Activated naive CD8-positive, alpha-beta T cell treated with anti-CD3 and anti-CD28 coated beads, Interleukin-2, amount 50 U/mL, for 24 hours (primary cell): ENCODE results near the gene TALDO1.
A peak's percentile ranks its signal among the peaks of the same experiment; 100 is the strongest.

Experiments used
- ATAC-seq: fragments of 150-1000 bp; cut with Tn5 transposase; one replicate; pipeline ENCODE4 v1.10.0; 2021
- DNase-seq: peaks from one replicate; pipeline ENCODE4 v3.0.0; 2021
- H3K27ac Mint-ChIP-seq: one replicate; pipeline ENCODE4 v1.8.0; 2021; ENCODE audit warnings: mild to moderate bottlenecking, mixed read lengths
- H3K27me3 Mint-ChIP-seq: one replicate; pipeline ENCODE4 v1.8.0; 2021; ENCODE audit warnings: mixed read lengths
- H3K36me3 Mint-ChIP-seq: one replicate; pipeline ENCODE4 v1.8.0; 2021; ENCODE audit warnings: low read depth, mixed read lengths
- H3K4me1 Mint-ChIP-seq: one replicate; pipeline ENCODE4 v1.8.0; 2021; ENCODE audit warnings: mixed read lengths
- H3K4me3 Mint-ChIP-seq: one replicate; pipeline ENCODE4 v1.8.0; 2021; ENCODE audit warnings: mild to moderate bottlenecking, moderate library complexity, mixed read lengths
- H3K9me3 Mint-ChIP-seq: one replicate; pipeline ENCODE4 v1.8.0; 2021; ENCODE audit warnings: mixed read lengths

TALDO1 gene

DNA sequence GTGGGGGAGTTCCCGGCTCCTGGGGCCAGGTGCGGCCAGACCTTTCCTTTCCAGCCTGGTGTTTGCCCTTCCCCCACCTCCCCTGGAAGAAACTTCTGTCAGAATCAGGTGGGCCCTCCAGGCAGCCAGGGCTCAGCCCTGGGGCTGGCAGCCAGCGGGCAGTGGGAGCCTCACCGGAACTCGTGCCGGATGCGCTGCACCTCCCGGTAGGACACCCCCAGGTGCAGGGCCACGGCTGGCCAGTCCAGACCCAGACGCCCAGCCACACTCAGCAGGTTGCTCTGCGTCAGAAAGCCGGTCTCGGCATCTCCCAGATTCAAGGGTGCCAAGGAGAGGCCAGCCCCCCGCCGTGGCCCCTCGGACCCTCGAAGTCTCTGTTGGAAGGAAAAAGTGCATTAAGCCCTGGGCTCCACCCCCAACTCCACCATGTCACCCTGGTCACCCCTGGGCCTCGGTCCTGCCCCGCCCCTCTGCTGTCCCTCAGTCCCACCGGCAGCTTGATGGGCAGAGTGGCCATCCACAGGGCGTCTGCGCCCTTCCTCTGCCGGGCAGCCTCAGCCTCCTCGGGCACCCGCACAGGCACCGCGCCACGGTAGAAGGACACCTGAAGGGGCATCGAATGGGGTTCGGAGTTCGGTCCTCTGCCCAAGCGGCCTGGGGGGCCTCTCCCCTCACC, 52.5 kb downstream of the TALDO1 start:
- no peak for DNase-seq
- no peak overlapping the region for H3K4me3 Mint-ChIP-seq
- ATAC-seq: no peak

DNA sequence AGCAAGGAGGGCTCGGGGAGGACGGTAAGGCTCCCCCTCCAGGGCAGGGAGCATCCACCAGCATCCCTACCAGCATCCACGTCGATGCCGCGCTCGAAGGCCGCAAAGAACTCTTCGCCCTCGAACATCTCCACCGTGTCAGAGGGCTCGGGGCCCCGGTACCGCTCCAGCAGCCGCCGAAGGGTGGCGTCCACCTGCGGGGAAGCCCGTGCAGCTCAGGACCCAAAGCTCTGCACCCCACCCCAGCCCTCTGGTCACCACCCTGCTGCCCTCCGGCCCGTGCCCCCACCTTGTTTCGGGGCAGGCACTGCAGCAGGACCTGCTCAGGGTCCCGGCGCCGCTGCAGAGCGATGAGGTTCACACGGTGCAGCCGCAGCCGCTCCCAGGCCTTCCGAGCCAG, 53.2 kb downstream of the TALDO1 start:
- Mint-ChIP-seq H3K4me1 (peaks cover 10% of the 10 kb centered on the region), H3K27ac (no peak overlapping the region), H3K36me3 (peaks cover 2% of the 10 kb centered on the region), H3K9me3 (no peaks in the 10 kb centered on the region), H3K27me3 (no peaks in the 10 kb centered on the region), H3K4me3 (no peak overlapping the region)
- ATAC-seq: no peak
- no peak for DNase-seq

More for the DNA sequence above, 52.5 kb downstream of the TALDO1 start:
- peaks cover 2% of the 10 kb centered on the region for H3K36me3 Mint-ChIP-seq
- no peak overlapping the region for H3K27ac Mint-ChIP-seq
- peaks cover 9% of the 10 kb centered on the region for H3K4me1 Mint-ChIP-seq
- H3K9me3 Mint-ChIP-seq: no peaks in the 10 kb centered on the region
- H3K27me3 Mint-ChIP-seq: no peaks in the 10 kb centered on the region

DNA sequence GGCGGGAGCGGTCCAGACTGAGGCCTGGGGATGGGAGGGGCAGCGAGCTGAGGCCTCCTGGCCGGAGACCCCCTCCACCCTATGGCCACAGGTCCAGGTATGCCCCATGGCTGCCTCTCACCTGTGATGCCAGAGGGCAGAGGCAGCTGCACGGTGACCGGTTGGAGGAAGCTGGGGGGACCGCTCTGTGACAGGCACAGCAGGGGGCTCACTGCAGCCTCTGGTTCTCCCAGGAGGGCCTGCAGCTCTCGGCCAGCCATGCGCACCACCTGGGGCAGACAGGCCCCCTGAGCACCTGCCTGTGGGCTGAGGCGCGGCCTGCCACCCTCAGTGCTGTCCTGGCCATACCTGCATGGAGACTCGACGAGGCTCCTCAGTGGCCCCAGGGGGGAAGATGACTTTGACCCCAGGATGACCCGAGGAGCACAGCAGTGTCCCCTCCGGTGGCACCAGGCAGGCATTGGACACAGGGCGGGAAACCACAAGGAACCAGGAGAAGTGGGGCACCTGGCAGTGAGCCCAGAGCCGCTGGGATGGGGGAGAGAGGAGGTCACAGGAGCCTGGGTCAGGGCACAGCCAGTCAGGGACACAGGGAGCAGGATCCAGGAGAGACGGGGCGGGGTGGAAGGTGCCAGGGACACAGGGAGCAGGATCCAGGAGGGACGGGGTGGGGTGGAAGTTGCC, 54.0 kb downstream of the TALDO1 start:
- H3K36me3 Mint-ChIP-seq: no peaks in the 10 kb centered on the region
- DNase-seq (no peak), ATAC-seq (no peak)
- H3K27ac Mint-ChIP-seq: no peak overlapping the region
- no peak overlapping the region for H3K4me3 Mint-ChIP-seq
- H3K9me3 Mint-ChIP-seq: no peaks in the 10 kb centered on the region
- peaks cover 11% of the 10 kb centered on the region for H3K4me1 Mint-ChIP-seq
- no peaks in the 10 kb centered on the region for H3K27me3 Mint-ChIP-seq

DNA sequence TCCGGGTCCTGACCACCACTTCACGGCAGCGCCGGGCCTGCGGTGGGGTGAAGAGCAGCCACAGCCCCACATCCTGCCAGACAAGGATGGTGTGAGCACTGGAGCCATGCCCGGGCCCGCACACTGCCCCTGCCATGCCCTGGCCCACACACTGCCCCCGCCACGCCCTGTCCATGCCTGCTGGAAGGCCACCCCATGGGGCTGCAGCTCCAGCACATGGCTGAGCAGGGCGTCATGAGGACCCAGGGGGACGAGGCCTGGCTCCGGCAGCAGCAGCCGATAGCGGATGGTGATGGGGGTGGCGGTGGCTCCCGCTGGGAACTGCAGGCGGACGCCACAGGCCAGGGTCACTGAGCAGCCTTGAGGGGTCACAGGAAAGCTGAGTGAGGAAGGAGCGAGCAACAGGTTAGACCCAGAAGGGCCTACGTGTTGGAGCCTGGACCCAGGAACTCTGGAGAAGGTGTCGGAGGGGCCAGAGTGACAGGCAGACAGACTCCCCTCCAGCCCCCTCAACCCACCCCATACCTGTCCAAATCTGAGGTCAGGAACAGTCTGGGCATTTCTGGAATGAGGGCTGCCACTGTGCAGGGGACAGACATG, 54.9 kb downstream of the TALDO1 start:
- ATAC-seq (no peak), DNase-seq (no peak)
- Mint-ChIP-seq H3K36me3 (no peaks in the 10 kb centered on the region), H3K27ac (no peak overlapping the region), H3K9me3 (no peaks in the 10 kb centered on the region), H3K27me3 (no peaks in the 10 kb centered on the region), H3K4me3 (no peak overlapping the region), H3K4me1 (peaks cover 7% of the 10 kb centered on the region)

DNA sequence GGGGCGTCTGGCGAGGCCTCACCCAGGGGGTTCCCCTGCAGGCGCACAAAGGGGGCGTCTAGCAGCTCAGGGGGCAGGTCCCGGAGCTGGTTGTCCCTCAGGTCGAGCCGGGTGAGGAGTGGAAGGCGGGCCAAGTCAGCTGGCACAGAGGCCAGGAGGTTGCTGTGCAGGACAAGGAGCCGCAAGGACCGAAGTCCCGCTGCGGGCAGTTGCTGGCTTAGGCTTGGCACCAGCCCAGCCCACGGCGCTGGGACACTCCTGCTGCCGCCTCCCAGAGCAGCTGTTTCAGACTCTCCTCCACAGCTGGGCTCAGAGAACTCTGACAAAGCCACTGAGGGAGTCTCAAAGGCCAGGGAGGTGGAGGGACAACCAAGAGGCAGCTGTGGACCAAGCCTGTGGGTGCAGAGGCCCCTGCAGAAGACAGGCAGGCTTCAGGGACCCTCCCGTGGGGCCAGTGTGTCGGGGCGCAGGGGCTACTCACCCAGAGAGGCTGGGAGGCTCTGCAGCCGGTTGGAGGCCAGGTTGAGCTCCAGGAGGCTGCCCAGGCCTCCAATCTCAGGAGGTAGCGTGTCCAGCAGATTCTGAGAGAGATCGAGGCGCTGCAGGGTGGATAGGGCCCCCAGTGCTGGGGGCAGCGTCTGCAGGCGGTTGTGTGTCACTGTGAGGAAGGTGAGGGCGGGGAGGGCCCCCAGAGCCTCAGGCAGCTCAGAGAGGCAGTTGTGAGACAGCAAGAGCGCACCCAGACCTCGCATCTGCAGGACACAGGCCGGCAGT, 55.6 kb downstream of the TALDO1 start:
- no peak for ATAC-seq
- no peaks in the 10 kb centered on the region for H3K9me3 Mint-ChIP-seq
- H3K27ac Mint-ChIP-seq: no peak overlapping the region
- H3K4me1 Mint-ChIP-seq: peaks cover 9% of the 10 kb centered on the region
- no peaks in the 10 kb centered on the region for H3K27me3 Mint-ChIP-seq
- H3K4me3 Mint-ChIP-seq: peak overlapping the region; percentile 43
- no peaks in the 10 kb centered on the region for H3K36me3 Mint-ChIP-seq
- DNase-seq: no peak

DNA sequence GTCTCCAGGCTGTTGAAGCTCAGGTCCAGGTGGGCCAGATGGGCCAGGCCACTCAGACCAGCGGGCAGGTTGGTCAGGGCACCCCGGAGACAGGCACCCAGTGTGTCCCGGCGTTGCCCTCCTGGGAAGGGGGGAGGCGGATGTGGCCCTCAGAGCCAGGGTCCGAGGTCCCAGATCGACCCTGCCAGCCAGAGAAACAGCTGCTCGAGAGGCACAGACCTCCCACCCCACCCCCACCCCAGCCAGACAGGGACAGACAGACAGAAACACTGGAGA, 56.1 kb downstream of the TALDO1 start:
- H3K9me3 Mint-ChIP-seq: no peaks in the 10 kb centered on the region

DNA sequence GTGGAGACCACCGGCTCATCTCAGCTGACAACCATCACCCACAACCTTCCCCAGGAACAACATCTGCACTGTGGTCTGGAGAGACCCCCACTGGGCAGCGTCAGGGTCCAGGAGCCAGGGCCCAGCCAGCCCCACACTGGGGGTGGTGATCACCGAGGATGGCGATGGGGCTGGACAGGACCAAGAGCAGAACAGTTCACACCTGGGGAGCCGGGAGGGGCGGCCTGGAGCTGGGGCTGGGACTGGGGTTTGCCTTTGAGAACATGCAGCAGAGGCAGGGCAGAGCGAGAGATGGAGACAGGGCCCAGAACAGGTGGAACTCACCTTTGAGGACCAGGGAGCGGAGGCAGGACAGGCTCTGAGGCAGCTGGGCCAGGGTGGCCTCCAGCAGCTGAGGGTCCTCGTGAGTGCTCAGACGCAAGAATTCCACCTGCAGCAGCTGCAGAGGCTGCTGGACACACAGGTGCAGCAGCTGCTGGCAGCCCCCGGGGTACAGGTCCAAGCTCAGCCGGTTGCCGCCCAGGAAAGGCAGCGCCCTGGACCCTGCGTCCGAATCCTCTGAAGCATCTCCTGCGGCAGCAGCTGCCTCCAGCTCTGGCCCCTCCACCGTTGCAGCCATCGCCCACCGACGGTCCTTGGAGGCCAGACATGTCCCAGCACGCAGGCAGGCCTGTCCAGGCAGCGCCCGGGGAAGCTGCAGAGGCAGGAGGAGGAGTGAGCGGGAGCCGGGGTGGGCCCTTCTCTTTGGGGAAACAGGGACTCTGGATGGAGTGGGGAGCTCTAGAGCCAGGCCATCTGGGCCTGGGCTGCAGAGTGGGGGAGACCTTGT, 56.7 kb downstream of the TALDO1 start:
- no peaks in the 10 kb centered on the region for H3K9me3 Mint-ChIP-seq
- H3K27ac Mint-ChIP-seq: peak overlapping the region; percentile 39
- peaks cover 1% of the 10 kb centered on the region for H3K36me3 Mint-ChIP-seq
- peaks cover 19% of the 10 kb centered on the region for H3K4me1 Mint-ChIP-seq
- DNase-seq (no peak), ATAC-seq (no peak)
- peak overlapping the region; percentile 77 for H3K4me3 Mint-ChIP-seq
- H3K27me3 Mint-ChIP-seq: no peaks in the 10 kb centered on the region

More for the DNA sequence above, 56.1 kb downstream of the TALDO1 start:
- peak overlapping the region; percentile 45 for H3K4me3 Mint-ChIP-seq
- H3K27ac Mint-ChIP-seq: no peak overlapping the region
- DNase-seq: no peak
- H3K36me3 Mint-ChIP-seq: no peaks in the 10 kb centered on the region
- H3K4me1 Mint-ChIP-seq: peaks cover 13% of the 10 kb centered on the region
- ATAC-seq: no peak
- no peaks in the 10 kb centered on the region for H3K27me3 Mint-ChIP-seq

DNA sequence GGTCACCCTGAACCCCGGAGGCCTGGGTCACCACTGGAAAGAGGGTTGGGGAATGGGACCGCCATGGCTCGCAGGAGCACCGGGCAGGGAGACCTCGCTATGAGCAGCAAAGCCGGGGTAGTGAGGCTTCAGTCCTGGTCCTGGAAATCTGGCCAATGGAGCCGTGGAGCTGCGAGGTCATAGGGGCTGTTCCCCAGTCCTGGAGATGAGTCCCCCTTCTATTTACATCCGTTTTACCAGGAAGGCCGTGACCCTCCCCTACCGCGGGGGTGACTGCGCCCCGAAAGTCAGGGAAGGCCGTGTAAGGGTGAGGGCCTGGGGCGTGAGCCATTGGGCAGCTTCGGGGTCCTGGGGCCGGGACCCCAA, 57.3 kb downstream of the TALDO1 start:
- Mint-ChIP-seq H3K9me3 (no peaks in the 10 kb centered on the region), H3K4me3 (peak overlapping the region; percentile 77), H3K4me1 (peaks cover 21% of the 10 kb centered on the region), H3K27ac (peak overlapping the region; percentile 39), H3K27me3 (no peaks in the 10 kb centered on the region), H3K36me3 (peaks cover 1% of the 10 kb centered on the region)
- no peak for ATAC-seq
- no peak for DNase-seq

DNA sequence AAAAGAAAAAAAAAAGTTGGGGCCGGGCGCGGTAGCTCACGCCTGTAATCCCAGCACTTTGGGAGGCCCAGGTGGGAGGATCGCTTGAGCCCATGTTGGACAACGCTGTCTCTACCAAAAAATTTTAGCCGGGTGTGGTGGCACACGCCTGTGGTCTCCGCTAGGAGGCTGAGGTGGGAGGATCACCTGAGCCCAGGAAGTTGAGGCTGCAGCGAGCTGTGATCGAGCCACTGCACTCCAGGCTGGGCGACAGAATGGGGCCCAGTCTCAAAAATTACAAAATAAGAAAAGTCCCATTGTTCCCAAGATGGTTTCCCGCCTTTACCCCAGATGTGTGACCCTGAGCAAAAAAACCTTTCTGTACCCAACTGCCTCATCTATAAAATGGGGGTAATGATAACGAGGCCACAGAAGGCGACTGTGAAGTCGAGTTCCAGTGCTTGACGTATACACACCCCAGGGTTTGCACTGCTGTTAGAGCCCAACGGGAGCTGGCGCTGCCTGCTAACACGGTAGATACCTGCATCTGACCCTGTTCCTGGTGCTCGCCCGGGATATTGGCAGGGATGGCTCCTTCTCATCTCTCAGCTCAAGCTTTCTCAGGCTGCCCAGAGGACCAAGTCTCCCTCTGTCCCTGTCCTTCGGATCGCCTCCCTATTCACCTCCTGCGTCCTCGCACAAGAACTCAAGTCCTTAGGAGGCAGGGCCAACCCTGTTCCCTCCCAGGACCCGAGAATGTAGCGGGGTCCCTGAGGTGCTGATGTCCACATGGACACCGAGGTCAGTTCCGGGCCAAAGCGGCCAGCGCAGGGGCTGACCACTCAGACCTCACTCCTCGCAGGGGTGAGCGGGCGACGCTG, 61.4 kb downstream of the TALDO1 start:
- peaks cover 45% of the 10 kb centered on the region for H3K4me1 Mint-ChIP-seq

DNA sequence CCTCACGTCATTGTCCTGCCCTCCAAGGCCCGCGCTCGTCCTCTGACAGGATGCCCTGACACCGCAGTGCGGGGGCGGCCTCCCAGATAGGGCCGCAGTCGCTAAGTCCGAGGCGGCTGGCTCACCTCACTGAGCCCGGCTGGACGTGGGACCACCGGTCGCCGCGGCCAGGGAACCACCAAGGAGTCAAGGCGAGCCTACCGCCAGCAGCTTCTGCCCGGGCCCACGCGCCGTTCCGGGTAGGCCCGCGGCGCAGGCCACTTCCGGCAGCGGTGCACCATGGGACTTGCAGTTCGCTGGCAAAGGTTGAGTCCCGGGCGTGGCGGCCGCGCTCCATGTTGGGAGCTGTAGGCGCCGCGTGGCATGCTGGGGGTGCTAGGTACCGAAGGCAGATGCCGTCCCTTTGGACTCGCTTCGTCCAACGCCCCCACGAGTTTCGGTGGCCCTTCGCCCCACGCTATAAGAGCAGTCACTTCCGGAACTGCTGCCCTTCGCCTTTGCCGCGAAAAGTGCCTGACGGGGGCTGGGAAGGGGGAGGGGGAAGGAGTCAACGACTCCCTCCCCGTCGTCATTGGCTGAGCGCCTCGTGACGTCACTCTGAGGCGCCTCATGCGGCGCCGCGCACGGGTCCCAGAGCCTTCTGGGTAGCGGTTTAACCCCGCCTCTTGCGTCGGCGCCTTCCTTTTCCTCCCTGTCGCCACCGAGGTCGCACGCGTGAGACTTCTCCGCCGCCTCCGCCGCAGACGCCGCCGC, 62.2 kb downstream of the TALDO1 start, which contains the start of gene RPLP2:
Gene RPLP2, plus strand, starts transcription at position 681 of the 753 bp plus-strand sequence. CDS start 268 bp downstream, outside the sequence.
- DNase-seq: peak; percentile 99
- peaks cover 42% of the 10 kb centered on the region for H3K4me1 Mint-ChIP-seq
- no peaks in the 10 kb centered on the region for H3K27me3 Mint-ChIP-seq
- peaks cover 39% of the 10 kb centered on the region for H3K36me3 Mint-ChIP-seq
- peak within 1 kb of the TSS; percentile 98 for H3K27ac Mint-ChIP-seq
- ATAC-seq: peak; percentile 80
- H3K4me3 Mint-ChIP-seq: peak within 1 kb of the TSS; percentile 93
- no peaks in the 10 kb centered on the region for H3K9me3 Mint-ChIP-seq

More for the DNA sequence above, 61.4 kb downstream of the TALDO1 start:
- Mint-ChIP-seq H3K36me3 (peaks cover 36% of the 10 kb centered on the region), H3K9me3 (no peaks in the 10 kb centered on the region), H3K27ac (peak overlapping the region; percentile 98), H3K27me3 (no peaks in the 10 kb centered on the region), H3K4me3 (peak overlapping the region; percentile 93)
- ATAC-seq (no peak), DNase-seq (no peak)

DNA sequence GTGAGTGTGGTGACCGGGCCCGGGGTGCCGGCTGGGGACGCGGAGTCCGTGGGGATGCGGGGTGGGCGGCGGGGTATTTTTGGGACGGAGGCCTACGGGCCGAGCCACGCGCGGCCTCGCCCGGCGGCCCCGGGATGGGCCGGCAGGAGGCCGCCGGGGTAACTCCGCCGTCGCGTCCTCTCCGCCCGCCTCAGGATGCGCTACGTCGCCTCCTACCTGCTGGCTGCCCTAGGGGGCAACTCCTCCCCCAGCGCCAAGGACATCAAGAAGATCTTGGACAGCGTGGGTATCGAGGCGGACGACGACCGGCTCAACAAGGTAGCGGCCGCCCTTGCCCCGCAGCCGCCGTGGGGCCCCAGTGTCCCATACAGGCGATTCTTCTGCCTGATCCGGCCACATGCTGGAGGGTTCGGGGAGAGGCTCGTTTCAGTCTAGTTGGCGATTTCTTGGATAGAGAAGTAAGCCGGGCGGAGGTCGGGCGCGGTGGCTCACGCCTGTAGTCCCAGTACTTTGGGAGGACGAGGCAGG, 62.8 kb downstream of the TALDO1 start:
- Mint-ChIP-seq H3K9me3 (no peaks in the 10 kb centered on the region), H3K36me3 (peaks cover 39% of the 10 kb centered on the region), H3K27me3 (no peaks in the 10 kb centered on the region), H3K4me3 (peak overlapping the region; percentile 93), H3K4me1 (peaks cover 42% of the 10 kb centered on the region), H3K27ac (peak overlapping the region; percentile 98)
- DNase-seq (no peak), ATAC-seq (no peak)

DNA sequence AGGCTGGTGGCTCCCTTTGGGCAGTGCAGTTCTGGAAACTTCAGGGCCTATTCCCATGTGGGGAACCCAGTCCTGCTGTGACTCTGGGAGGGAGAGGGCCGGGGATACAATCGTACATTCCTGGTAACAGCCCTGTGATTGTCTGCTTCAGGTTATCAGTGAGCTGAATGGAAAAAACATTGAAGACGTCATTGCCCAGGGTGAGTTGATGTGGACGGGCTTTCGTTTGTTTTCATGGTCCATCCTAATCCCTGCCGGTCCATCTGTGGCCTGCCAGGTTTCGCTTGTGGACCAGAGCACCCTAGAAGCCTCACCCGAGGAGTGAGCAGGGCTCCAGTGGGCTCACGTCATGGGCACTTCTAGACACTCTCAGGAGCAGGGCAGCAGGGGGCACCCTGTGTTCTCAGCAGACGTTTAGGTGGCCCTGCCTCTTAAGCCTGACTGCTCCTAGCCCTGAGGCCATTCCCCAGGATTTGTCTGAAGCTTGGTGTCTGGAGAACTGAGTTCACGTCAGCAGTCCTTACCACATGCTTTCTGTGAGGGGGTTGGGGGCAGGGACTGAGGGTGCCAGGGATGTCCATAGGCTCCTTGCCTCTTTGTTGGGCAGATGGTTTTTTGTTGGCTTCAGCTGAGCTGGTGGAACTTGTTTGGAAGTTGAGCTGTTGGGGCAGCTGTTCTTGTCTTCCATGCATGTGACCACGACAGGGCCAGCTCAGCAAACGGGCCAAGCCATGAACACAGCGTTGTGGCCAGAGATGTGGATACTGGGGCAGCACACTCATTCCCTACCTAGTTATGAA, 64.4 kb downstream of the TALDO1 start:
- Mint-ChIP-seq H3K27ac (peak overlapping the region; percentile 98), H3K4me3 (peak overlapping the region; percentile 93)

More for the DNA sequence above, 64.4 kb downstream of the TALDO1 start:
- Mint-ChIP-seq H3K4me1 (peaks cover 38% of the 10 kb centered on the region), H3K27me3 (no peaks in the 10 kb centered on the region), H3K9me3 (no peaks in the 10 kb centered on the region), H3K36me3 (peaks cover 39% of the 10 kb centered on the region)
- no peak for DNase-seq
- ATAC-seq: no peak
